ENCODE results near the gene ABCG1.

The ABCG1 gene

DNA sequence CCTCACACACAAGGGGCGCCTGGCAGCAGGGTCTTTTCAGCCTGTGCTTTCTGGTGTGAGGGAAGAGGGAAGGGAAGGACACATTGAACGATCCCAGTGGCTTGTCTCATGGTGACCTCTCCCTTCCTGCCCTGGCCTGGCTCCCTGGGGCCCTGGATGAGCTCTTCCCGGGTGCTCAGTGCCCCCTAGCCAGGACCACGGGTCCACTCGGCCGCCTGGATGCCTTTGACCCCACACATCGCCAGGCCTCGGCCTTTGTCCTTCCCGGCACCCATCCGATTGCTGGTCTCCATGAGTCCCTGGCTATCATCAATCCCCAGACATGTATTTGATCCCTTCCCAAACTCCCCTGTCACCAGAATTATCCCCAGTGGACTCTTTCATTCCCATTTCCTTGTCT is 102.3 kb downstream of the ABCG1 start:
- Histone ChIP-seq H3K9me3 (no peaks in the 10 kb centered on the region), H3K4me1 (no peaks in the 10 kb centered on the region), H3K36me3 (replicated peaks) (no peaks in the 10 kb centered on the region), H3K4me3 (no peak overlapping the region), H3K27me3 (ENCODE audit: low read depth) (no peaks in the 10 kb centered on the region)
- in situ Hi-C loops (cut with MboI; ENCODE audit: low sequenced_read_pairs): no loop called here
- no peak for DNase-seq (ENCODE audit: low spot score in 2 of 2)

- no peak overlapping the region for H3K4me3 ChIP-seq
Observed at GRCh38 chr21:42321845-42322244, 102.9 kb downstream of the ABCG1 start.

GRCh38 chr21:42324896-42325295 is 106.0 kb downstream of the ABCG1 start:
- in situ Hi-C loops (cut with MboI; ENCODE audit: low sequenced_read_pairs): no loop called here
- no peaks in the 10 kb centered on the region for H3K27me3 ChIP-seq (ENCODE audit: low read depth)
- no peaks in the 10 kb centered on the region for H3K9me3 ChIP-seq
- no peak overlapping the region for H3K4me3 ChIP-seq
- H3K4me1 ChIP-seq: no peaks in the 10 kb centered on the region
- DNase-seq (ENCODE audit: low spot score in 2 of 2): no peak
- no peaks in the 10 kb centered on the region for H3K36me3 ChIP-seq (replicated peaks)

More at GRCh38 chr21:42321845-42322244, 102.9 kb downstream of the ABCG1 start:
- Histone ChIP-seq H3K4me1 (no peaks in the 10 kb centered on the region), H3K27me3 (ENCODE audit: low read depth) (no peaks in the 10 kb centered on the region), H3K9me3 (no peaks in the 10 kb centered on the region), H3K36me3 (replicated peaks) (no peaks in the 10 kb centered on the region)
- no peak for DNase-seq (ENCODE audit: low spot score in 2 of 2)
- in situ Hi-C loops (cut with MboI; ENCODE audit: low sequenced_read_pairs): no loop called here

GRCh38 chr21:42330380-42331371 is 111.7 kb downstream of the ABCG1 start:
- in situ Hi-C loops (cut with MboI; ENCODE audit: low sequenced_read_pairs): no loop called here
- H3K36me3 ChIP-seq (replicated peaks): no peaks in the 10 kb centered on the region
- H3K4me1 ChIP-seq: no peaks in the 10 kb centered on the region
- H3K4me3 ChIP-seq: no peak overlapping the region
- no peaks in the 10 kb centered on the region for H3K27me3 ChIP-seq (ENCODE audit: low read depth)
- DNase-seq (ENCODE audit: low spot score in 2 of 2): no peak
- no peaks in the 10 kb centered on the region for H3K9me3 ChIP-seq

DNA sequence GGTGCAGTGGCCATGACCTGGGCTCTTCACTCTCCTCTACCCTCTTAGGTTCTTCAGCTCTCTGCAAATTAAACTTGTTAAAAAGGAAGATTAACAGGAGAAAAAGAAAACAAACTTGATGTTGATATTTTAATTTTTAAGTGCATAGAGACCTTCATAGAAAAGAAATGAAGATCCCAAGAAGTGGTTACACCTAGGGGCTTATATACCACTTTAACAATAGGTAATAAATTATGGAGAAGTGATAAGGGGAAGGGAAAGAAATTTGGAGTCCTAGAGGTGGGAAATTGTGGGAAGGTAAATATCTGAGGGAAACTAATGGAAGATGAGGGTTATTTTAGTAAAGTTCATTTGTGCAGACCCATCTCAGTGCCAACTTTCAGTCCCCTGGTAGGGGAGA is 112.7 kb downstream of the ABCG1 start:
- no peak for DNase-seq (ENCODE audit: low spot score in 2 of 2)
- H3K36me3 ChIP-seq (replicated peaks): no peaks in the 10 kb centered on the region
- in situ Hi-C loops (cut with MboI; ENCODE audit: low sequenced_read_pairs): no loop called here
- H3K4me1 ChIP-seq: no peaks in the 10 kb centered on the region
- no peaks in the 10 kb centered on the region for H3K9me3 ChIP-seq
- no peaks in the 10 kb centered on the region for H3K27me3 ChIP-seq (ENCODE audit: low read depth)
- H3K4me3 ChIP-seq: no peak overlapping the region

GRCh38 chr21:42332557-42333317 is 113.8 kb downstream of the ABCG1 start:
- Histone ChIP-seq H3K4me3 (no peak overlapping the region), H3K27me3 (ENCODE audit: low read depth) (no peaks in the 10 kb centered on the region), H3K4me1 (no peaks in the 10 kb centered on the region), H3K9me3 (no peaks in the 10 kb centered on the region), H3K36me3 (replicated peaks) (no peaks in the 10 kb centered on the region)
- in situ Hi-C loops (cut with MboI; ENCODE audit: low sequenced_read_pairs): no loop called here
- DNase-seq (ENCODE audit: low spot score in 2 of 2): no peak

GRCh38 chr21:42336054-42336453 is 117.1 kb downstream of the ABCG1 start:
- no peaks in the 10 kb centered on the region for H3K4me1 ChIP-seq
- no peak for DNase-seq (ENCODE audit: low spot score in 2 of 2)
- no peak overlapping the region for H3K4me3 ChIP-seq
- no peaks in the 10 kb centered on the region for H3K27me3 ChIP-seq (ENCODE audit: low read depth)
- no peaks in the 10 kb centered on the region for H3K36me3 ChIP-seq (replicated peaks)
- no peaks in the 10 kb centered on the region for H3K9me3 ChIP-seq
- in situ Hi-C loops (cut with MboI; ENCODE audit: low sequenced_read_pairs): no loop called here

DNA sequence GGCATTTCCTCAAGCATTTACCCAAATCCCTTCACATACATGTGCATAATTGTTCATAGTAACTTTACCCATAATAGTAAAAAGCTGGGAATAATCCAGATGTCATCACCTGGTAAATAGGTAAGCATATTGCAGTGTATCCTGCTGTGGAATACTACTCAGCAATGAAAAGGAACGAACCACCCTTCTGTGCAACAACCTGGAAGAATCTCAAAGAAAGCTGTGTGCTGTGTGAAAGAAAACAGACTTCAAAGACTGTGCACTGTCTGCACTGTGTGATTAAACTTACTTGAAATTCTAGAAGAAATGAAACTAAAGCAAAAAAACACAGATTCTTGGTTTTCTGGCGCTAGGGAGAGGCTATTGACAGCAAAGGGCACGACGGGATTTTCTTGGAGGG is 118.3 kb downstream of the ABCG1 start:
- Histone ChIP-seq H3K27me3 (ENCODE audit: low read depth) (no peaks in the 10 kb centered on the region), H3K4me3 (no peak overlapping the region), H3K36me3 (replicated peaks) (no peaks in the 10 kb centered on the region), H3K4me1 (no peaks in the 10 kb centered on the region), H3K9me3 (no peaks in the 10 kb centered on the region)
- no peak for DNase-seq (ENCODE audit: low spot score in 2 of 2)
- in situ Hi-C loops (cut with MboI; ENCODE audit: low sequenced_read_pairs): no loop called here

DNA sequence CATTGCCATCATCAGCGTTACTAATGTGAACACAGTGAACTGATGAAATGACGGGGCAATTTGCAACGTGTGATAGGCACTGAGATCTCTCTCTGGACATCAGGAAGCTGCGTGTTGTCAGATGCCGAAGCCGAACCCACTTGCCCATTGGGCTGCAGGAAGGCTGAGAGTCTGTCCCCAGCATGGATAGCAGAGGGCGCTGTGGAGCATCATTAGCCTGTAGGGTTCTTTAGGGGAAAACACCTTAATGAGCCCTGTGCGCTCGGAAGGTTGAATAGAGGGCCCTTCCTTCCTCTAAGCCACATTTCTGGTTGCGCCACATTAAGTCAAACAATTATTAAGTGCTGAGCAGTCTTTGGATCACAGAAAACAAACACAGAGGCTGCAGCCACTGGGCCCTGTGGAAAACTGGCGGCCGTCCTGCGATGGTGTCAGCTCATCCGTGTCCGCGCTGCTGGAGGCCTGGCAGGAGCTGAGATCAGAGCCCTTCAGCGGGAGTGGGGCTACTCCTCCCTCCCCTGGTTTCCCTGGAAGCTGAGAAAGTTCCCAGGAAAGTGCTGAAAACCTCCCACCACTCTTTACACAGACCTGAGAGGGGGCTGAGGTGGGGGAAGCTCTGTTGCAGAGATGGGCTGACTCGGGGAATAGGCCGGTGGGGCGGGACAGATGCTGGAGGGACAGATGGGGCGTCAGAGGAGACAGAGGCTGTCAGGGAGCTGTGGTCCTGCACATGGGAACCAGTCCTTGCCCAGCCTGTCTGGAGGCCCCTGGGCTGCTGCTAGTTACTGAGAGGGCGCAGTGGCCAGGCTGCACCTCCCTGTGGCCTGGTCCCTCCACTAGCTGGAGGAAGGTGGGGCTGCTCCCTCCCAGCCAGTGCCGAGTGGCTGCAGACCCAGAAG is 119.1 kb downstream of the ABCG1 start:
- Histone ChIP-seq H3K4me3 (no peak overlapping the region), H3K36me3 (replicated peaks) (no peaks in the 10 kb centered on the region), H3K9me3 (no peaks in the 10 kb centered on the region), H3K4me1 (no peaks in the 10 kb centered on the region), H3K27me3 (ENCODE audit: low read depth) (no peaks in the 10 kb centered on the region)
- in situ Hi-C loops (cut with MboI; ENCODE audit: low sequenced_read_pairs): no loop called here
- peak; percentile 21 to 67 for DNase-seq (ENCODE audit: low spot score in 2 of 2)

- H3K4me1 ChIP-seq: no peaks in the 10 kb centered on the region
- no peaks in the 10 kb centered on the region for H3K27me3 ChIP-seq (ENCODE audit: low read depth)
- no peaks in the 10 kb centered on the region for H3K36me3 ChIP-seq (replicated peaks)
- H3K9me3 ChIP-seq: no peaks in the 10 kb centered on the region
- in situ Hi-C loops (cut with MboI; ENCODE audit: low sequenced_read_pairs): no loop called here
- DNase-seq (ENCODE audit: low spot score in 2 of 2): no peak
- H3K4me3 ChIP-seq: no peak overlapping the region
Observed at GRCh38 chr21:42338729-42339715, 120.1 kb downstream of the ABCG1 start.

GRCh38 chr21:42340187-42341050 is 121.5 kb downstream of the ABCG1 start:
- Histone ChIP-seq H3K9me3 (no peaks in the 10 kb centered on the region), H3K4me3 (no peak overlapping the region), H3K36me3 (replicated peaks) (no peaks in the 10 kb centered on the region), H3K27me3 (ENCODE audit: low read depth) (no peaks in the 10 kb centered on the region), H3K4me1 (no peaks in the 10 kb centered on the region)
- in situ Hi-C loops (cut with MboI; ENCODE audit: low sequenced_read_pairs): no loop called here
- no peak for DNase-seq (ENCODE audit: low spot score in 2 of 2)
